Neuron (in vitro differentiated cells): ENCODE measurements around the gene PPP1R1A.

Experiments used
- H2AFZ ChIP-seq: one replicate; pipeline ENCODE4 v1.6.1; 2013; ENCODE audit warnings: low read depth, mild to moderate bottlenecking, inconsistent platforms, low read length, moderate library complexity
- H3K27me3 ChIP-seq: one replicate; pipeline ENCODE4 v1.6.1; 2013; ENCODE audit warnings: low read length; ENCODE audit not compliant: insufficient read depth
- H3K36me3 ChIP-seq: one replicate; pipeline ENCODE4 v1.6.1; 2013; ENCODE audit warnings: low read length; ENCODE audit not compliant: insufficient read depth
- H3K4me1 ChIP-seq: one replicate; pipeline ENCODE4 v1.6.1; 2013; ENCODE audit warnings: low read length; ENCODE audit not compliant: insufficient read depth
- H3K4me3 ChIP-seq: 2 replicates; pipeline ENCODE4 v1.5.1; 2013; ENCODE audit warnings: mild to moderate bottlenecking, low read length, moderate library complexity
- H3K9me3 ChIP-seq: one replicate; pipeline ENCODE4 v1.6.1; 2013; ENCODE audit warnings: low read length

Gene PPP1R1A

DNA sequence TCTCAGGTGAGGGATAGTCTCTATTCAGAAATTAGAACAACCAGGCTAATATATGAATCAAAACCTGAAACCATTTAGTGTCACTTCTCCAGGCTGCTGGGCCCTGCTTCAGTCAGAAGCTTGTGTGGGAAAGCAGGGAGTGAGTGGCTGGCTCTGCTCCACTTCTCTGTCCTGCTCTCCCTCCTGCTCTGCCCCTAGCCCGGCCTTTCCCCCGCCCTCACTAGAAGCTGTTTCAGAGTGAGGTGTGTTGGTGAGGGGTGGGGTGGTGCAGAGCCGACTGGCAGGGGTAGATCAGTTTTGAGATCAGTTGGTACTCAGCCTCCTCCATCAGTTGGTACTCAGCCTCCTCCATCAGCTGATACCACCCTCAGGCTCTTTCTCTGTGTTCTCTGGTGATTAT is 7.0 kb upstream of the PPP1R1A start:
- Histone ChIP-seq H3K27me3 (peaks cover 4% of the 10 kb centered on the region), H3K4me1 (no peaks in the 10 kb centered on the region), H3K9me3 (no peaks in the 10 kb centered on the region), H2AFZ (no peak overlapping the region), H3K36me3 (no peaks in the 10 kb centered on the region), H3K4me3 (no peak overlapping the region)

DNA sequence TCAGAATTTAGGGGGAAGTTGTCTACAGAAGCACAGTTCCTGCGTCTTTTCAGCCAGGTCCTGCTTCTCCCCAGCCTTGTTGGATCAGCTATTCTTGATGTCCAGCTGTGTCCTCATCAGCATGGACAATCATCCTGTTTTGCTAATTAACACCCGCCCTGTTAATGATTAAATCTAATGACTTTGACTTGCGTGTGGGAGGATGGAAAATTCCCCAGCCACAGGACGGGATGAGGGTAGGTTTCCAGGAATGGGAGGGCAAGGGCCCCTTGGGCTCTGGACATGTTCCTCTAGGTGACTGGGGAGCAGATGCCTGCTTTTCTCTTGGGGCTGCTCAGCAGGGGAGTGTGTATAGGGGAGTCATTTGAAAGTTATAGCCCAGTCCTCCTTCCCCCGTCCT is 5.3 kb upstream of the PPP1R1A start:
- Histone ChIP-seq H3K27me3 (peaks cover 17% of the 10 kb centered on the region), H3K4me3 (no peak overlapping the region), H3K4me1 (no peaks in the 10 kb centered on the region)

DNA sequence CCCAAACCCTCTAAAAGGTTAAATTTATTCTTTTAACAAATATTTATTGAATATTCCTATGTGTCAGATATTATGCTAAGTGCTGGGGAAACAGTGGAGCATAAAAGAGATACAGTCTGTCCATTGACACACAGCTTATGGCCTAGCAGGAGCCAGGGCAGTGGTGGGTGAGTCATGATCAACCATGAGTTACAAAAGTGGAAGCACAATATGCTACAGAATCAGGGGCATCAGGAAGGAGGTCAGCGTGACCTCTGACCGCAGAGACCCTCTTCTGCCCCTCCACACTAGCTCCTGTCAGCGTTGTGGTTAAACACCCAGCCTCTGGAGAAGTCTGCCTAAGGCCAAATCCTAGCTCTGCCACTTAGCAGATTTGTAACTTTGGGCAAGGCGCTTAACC is 4.7 kb upstream of the PPP1R1A start:
- H3K27me3 ChIP-seq, result peaks cover 20% of the 10 kb centered on the region
- H3K4me3 ChIP-seq, result no peak overlapping the region
- no peaks in the 10 kb centered on the region for H3K36me3 ChIP-seq
- H2AFZ ChIP-seq, result no peak overlapping the region
- no peaks in the 10 kb centered on the region for H3K9me3 ChIP-seq
- H3K4me1 ChIP-seq, result peaks cover 2% of the 10 kb centered on the region

More for the DNA sequence above, 5.3 kb upstream of the PPP1R1A start:
- no peaks in the 10 kb centered on the region for H3K36me3 ChIP-seq
- H2AFZ ChIP-seq, result no peak overlapping the region
- H3K9me3 ChIP-seq, result no peaks in the 10 kb centered on the region

DNA sequence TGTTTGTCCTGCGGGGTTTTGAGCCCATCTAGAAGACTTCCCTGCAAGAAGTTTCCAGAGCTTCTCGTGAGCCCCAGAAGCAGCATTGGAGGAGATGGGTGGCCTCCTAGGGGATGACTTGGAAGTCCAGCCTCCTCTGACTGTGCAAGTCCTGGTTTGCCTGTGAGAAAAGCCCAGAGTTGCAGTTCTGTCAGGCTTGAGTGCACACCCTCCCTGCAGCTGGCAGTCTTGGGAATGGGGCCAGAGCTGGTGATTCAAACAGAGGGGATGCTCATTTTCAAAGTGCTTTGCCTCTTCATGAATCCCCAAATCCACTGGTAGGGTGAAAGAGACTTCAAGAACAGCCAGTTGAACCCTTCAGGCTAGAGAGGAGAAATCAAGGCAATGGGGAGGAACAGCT is 3.9 kb upstream of the PPP1R1A start:
- H3K4me1 ChIP-seq, result peaks cover 5% of the 10 kb centered on the region
- H3K4me3 ChIP-seq, result no peak overlapping the region
- H3K27me3 ChIP-seq, result peaks cover 28% of the 10 kb centered on the region
- no peaks in the 10 kb centered on the region for H3K9me3 ChIP-seq
- H3K36me3 ChIP-seq, result no peaks in the 10 kb centered on the region
- no peak overlapping the region for H2AFZ ChIP-seq

DNA sequence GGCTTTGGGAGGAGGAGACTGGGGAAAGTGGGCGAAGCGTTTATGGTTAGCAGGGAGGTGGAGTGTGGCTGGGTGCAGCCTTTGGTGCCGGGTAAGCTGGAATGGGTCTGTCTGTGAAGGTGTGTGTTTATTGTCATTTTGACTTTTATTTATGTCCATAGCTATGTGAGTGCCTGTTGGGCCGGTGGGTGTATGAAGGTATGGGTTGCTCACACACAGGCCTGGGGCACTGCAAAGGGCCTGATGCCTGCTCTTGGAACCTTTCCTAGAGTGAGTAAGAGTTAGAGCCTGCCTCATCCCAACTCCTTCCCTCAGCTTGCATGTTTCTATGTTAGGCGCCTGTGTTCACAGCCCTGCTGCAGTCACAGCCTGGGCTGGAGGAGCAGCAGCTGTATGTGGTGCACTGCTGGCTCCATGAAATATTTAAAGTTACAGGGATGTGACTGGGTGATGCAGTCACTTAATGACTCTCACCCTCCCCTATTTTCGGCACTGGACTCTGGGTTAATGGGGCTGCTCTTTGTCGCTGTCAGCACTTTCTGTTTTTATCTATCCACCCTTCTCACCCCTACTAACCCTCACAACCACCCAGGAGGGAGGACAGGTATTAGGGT is 2.6 kb upstream of the PPP1R1A start:
- Histone ChIP-seq H3K27me3 (peaks cover 41% of the 10 kb centered on the region), H2AFZ (no peak overlapping the region), H3K36me3 (no peaks in the 10 kb centered on the region), H3K4me3 (no peak overlapping the region), H3K4me1 (peaks cover 5% of the 10 kb centered on the region), H3K9me3 (no peaks in the 10 kb centered on the region)

DNA sequence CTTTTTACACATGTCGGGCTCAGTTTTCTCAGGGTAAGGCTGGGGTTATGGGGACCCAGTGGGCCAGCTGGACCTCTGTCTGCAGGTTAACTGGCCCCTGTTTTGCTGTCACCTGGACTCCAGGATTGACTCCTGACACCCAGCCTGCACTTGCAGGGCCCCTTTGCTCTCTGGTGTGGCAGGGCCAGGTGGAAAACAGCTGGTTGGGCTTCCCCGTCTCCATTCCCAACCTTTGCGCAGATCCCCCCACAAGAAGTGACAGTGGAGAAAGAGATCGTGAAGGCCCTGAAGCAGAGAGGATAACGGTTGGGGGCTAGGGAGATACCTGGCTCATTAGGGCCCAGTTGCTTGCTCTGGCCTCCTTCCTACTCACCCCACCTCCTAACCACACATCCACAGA is 1.5 kb upstream of the PPP1R1A start:
- Histone ChIP-seq H3K4me1 (peaks cover 5% of the 10 kb centered on the region), H3K9me3 (no peaks in the 10 kb centered on the region), H3K36me3 (no peaks in the 10 kb centered on the region), H3K27me3 (peaks cover 42% of the 10 kb centered on the region), H2AFZ (no peak overlapping the region), H3K4me3 (no peak overlapping the region)

DNA sequence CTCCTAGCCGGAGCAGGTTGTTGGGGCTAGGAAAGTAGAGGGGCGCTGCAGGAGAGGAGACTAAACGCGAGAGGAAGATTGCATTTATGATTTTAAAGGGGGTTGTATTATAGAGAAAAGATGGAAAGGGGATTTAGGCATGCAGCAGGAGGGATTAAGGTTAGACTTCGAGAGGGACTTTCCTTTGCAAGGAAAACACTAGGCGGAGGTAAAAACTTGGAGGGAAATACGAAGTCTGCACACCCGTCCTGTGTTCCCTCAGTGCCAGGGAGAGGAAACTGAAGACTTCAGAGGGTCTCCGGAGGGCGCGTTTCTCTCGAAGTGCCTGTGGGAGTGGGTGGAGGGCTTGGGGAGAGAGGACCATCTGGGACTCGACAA is 420 bp upstream of the PPP1R1A start:
- Histone ChIP-seq H3K4me3 (peak overlapping the region; percentile 18), H2AFZ (no peak overlapping the region), H3K36me3 (no peaks in the 10 kb centered on the region), H3K9me3 (no peaks in the 10 kb centered on the region), H3K4me1 (peaks cover 5% of the 10 kb centered on the region), H3K27me3 (peaks cover 46% of the 10 kb centered on the region)

DNA sequence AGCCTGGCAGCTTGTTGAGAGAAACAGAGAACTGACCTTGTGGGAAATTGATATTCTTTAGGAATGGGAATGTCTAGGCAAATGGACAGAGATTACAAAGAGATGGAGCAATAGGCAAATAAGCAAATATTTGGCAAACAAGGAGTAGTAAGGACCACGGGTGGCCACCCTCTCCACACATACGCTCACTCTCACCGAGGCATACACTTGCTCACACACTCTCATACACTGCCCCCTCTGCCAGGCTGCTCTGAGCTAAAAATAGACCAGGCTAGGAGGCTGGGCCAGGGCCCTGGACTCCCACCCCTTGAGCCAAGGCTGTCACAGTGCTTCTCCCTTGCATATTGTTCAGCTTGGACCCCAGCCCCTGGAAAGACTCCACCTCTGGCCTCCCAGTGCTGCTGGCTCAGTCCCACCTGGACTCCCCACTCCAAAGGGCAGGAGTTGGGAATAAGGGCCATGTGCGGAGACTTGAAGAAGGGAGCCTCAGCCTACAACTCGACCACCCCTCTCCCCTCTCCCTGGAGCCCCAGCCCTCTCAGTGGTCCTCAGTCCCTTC is 1.1 kb downstream of the PPP1R1A start:
- Histone ChIP-seq H3K9me3 (no peaks in the 10 kb centered on the region), H3K4me1 (peaks cover 8% of the 10 kb centered on the region), H3K36me3 (no peaks in the 10 kb centered on the region), H2AFZ (no peak overlapping the region), H3K4me3 (no peak overlapping the region), H3K27me3 (peaks cover 46% of the 10 kb centered on the region)

DNA sequence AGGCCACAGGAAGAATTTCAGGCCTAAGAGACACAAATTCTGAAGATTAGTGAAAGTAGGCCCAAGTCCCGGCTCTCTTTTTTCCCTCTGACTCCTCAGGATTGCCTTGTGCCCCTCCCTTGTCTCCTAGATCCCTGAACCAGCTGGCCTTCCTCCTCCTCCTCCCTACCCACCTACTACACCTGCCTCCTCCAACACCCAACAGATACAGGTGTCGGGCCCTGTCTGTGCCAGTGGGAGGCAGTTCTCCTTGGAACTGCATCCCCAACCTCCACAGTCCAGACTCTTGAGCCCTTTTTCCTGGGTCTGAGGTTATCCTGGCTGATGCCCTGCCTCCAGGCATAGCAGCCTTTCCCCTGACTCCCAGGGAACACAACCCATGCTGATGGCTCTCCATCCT is 1.8 kb downstream of the PPP1R1A start:
- peaks cover 46% of the 10 kb centered on the region for H3K27me3 ChIP-seq
- H3K4me3 ChIP-seq, result no peak overlapping the region

DNA sequence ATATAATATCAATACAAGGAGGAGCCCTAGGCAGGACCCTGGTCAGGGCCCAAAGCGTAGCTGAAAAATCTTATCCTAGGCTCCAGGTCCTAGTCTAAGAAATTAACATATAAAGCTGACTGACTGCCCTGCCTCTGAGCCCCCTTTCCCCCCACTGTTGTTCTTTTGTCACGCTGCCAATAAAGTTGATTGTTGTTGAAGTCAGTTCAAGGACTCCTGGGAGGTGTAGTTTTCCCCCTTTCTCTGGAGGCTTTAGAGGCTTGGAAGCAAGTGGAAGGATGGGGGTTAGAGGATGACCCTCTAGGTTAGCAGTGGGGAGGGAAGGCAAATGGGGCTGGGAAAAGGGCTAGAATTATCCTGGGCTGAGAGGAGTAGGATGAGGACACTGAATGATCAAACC is 3.2 kb downstream of the PPP1R1A start:
- H3K36me3 ChIP-seq, result no peaks in the 10 kb centered on the region
- H3K9me3 ChIP-seq, result no peaks in the 10 kb centered on the region
- H3K4me1 ChIP-seq, result peaks cover 10% of the 10 kb centered on the region
- H2AFZ ChIP-seq, result no peak overlapping the region
- H3K27me3 ChIP-seq, result peaks cover 42% of the 10 kb centered on the region
- H3K4me3 ChIP-seq, result no peak overlapping the region

More for the DNA sequence above, 1.8 kb downstream of the PPP1R1A start:
- H2AFZ ChIP-seq, result no peak overlapping the region
- no peaks in the 10 kb centered on the region for H3K9me3 ChIP-seq
- H3K4me1 ChIP-seq, result peaks cover 10% of the 10 kb centered on the region
- H3K36me3 ChIP-seq, result no peaks in the 10 kb centered on the region

DNA sequence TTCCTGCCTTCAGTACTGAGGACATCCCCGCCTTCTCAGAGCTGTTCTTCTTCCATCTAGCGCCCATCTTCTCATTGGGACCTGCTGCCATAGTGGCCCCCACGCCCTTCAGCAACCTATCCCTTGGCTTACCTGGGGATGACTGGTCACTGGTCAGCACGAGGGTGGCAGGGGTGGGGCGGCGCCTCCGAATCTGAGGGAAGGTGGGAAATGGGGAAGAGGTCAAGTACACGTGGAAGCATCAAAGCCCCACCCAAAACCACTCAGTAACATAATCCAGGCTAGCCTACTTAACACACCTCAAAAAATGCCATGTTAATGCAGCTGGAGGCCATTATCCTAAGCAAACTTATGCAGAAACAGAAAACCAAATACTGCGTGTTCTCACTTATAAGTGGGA is 4.3 kb downstream of the PPP1R1A start:
- H3K4me3 ChIP-seq, result no peak overlapping the region
- H3K27me3 ChIP-seq, result peaks cover 33% of the 10 kb centered on the region
- peaks cover 10% of the 10 kb centered on the region for H3K4me1 ChIP-seq
- no peak overlapping the region for H2AFZ ChIP-seq
- no peaks in the 10 kb centered on the region for H3K9me3 ChIP-seq
- H3K36me3 ChIP-seq, result no peaks in the 10 kb centered on the region

DNA sequence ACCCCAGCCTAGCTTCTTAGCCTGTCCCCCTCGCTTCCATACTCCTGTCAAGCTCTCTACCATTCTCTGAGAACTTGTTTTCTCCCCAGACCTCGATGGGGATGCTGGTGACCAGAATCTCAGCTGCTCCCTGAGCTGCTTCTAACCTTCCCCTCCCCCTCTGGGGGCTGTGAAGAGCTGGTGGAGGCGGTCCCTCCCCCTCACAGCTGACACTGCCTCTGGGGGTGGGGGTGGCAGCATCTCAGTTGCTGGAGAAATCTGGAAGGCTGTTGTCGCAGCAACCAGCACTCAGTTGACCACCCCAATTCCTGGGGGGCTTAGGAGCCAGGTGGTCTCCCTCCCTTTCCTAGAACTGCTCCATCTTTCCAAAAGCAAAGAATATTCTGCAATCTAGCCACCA is 4.7 kb downstream of the PPP1R1A start:
- peaks cover 10% of the 10 kb centered on the region for H3K4me1 ChIP-seq
- peaks cover 29% of the 10 kb centered on the region for H3K27me3 ChIP-seq
- no peak overlapping the region for H3K4me3 ChIP-seq
- no peaks in the 10 kb centered on the region for H3K36me3 ChIP-seq
- H3K9me3 ChIP-seq, result no peaks in the 10 kb centered on the region
- no peak overlapping the region for H2AFZ ChIP-seq

DNA sequence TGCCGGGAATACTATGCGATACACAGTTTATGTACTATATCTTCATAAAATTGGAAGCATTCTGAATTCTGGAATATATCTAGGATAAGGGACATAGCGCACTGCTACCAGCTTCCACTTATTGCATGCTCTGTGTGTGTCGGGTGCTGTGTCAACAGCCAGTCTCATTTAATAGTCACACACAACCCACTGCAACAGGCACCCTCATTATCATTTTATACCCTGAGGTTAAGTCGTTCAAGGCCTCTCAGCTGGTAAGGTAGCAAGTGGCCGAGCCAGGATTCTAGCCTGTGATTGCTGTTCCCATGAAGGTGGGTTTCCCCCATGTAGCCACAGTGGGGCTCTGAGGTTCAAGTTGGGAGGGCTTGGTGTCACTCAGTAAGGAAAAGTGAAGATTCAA is 7.0 kb downstream of the PPP1R1A start:
- Histone ChIP-seq H3K36me3 (no peaks in the 10 kb centered on the region), H2AFZ (no peak overlapping the region), H3K4me1 (peaks cover 5% of the 10 kb centered on the region), H3K4me3 (no peak overlapping the region), H3K27me3 (peaks cover 8% of the 10 kb centered on the region), H3K9me3 (no peaks in the 10 kb centered on the region)
